OCI-LY1 (cell line): ENCODE data around the gene GPR176.

Experiments used
- EZH2 ChIP-seq: fragments of 200-600 bp; sonication (generic), shearing (Covaris generic); IDR thresholded peaks from 2 replicates; pipeline ENCODE4 v1.8.0; 2017; ENCODE audit warnings: borderline replicate concordance, mixed run types, mild to moderate bottlenecking, antibody characterized with exemption, low read length, moderate library complexity, mixed read lengths
- TF ChIP-seq, protein P1 (sequence below): fragments of 200-600 bp; sonication (generic), shearing (Covaris generic); IDR thresholded peaks from 2 replicates; pipeline ENCODE4 v1.5.1; 2017; ENCODE audit warnings: mild to moderate bottlenecking, antibody characterized with exemption, low read length, moderate library complexity, mixed read lengths

DNA sequence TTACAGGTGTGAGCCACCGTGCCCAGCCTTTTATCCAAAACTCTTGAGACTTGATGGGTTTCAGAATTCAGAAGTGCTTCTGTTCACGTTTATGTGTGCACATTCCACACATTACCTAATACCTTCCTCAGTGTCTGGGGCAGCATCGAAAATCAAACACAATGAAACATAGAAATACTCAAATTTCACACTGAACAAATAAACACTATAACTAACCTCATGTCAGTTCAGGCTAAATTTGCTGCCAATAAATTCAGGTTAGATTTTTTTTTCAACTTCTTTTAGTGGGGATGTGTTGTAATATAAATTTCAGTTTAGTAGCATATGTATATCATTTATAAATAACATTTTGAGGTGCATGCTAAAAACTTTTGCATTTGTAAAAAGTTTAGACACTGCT is 16.6 kb upstream of the GPR176 start:
- TF ChIP-seq, protein P1, sequence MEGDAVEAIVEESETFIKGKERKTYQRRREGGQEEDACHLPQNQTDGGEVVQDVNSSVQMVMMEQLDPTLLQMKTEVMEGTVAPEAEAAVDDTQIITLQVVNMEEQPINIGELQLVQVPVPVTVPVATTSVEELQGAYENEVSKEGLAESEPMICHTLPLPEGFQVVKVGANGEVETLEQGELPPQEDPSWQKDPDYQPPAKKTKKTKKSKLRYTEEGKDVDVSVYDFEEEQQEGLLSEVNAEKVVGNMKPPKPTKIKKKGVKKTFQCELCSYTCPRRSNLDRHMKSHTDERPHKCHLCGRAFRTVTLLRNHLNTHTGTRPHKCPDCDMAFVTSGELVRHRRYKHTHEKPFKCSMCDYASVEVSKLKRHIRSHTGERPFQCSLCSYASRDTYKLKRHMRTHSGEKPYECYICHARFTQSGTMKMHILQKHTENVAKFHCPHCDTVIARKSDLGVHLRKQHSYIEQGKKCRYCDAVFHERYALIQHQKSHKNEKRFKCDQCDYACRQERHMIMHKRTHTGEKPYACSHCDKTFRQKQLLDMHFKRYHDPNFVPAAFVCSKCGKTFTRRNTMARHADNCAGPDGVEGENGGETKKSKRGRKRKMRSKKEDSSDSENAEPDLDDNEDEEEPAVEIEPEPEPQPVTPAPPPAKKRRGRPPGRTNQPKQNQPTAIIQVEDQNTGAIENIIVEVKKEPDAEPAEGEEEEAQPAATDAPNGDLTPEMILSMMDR = no peak
- no peak for TF ChIP-seq EZH2
